Neural cell (in vitro differentiated cells): Measurements from ENCODE around the gene KCNS3. TPM values are rescaled to one million over a fixed set of nuclear protein-coding genes. Genes with fewer than 3 reads are reported as not detected.

Source experiments
- H2AFZ ChIP-seq: fragments of 200-600, 300-800 bp; sonication (generic), shearing (Covaris generic); 2 replicates; pipeline ENCODE4 v1.6.0; 2014; ENCODE audit warnings: low read depth, mild to moderate bottlenecking, antibody characterized with exemption, low read length, moderate library complexity
- H3F3A ChIP-seq: fragments of 200-600 bp; shearing (Covaris generic); 2 replicates; pipeline ENCODE4 v1.6.1; 2016; ENCODE audit warnings: mild to moderate bottlenecking, moderate library complexity, mixed read lengths, antibody characterized with exemption, low read length; ENCODE audit not compliant: insufficient read depth, poor library complexity, severe bottlenecking
- H3K27ac ChIP-seq: fragments of 200-600, 300-800 bp; sonication (generic), shearing (Covaris generic); 2 replicates; pipeline ENCODE4 v1.5.1; 2014; ENCODE audit warnings: mild to moderate bottlenecking, low read length, moderate library complexity
- H3K27me3 ChIP-seq: fragments of 300-800, 200-600 bp; sonication (generic), shearing (Covaris generic); 2 replicates; pipeline ENCODE4 v1.6.0; 2014; ENCODE audit warnings: mild to moderate bottlenecking, low read depth, low read length, moderate library complexity; ENCODE audit not compliant: insufficient read depth
- H3K36me3 ChIP-seq: fragments of 300-800, 200-600 bp; sonication (generic), shearing (Covaris generic); 2 replicates; pipeline ENCODE4 v1.5.1; 2014; ENCODE audit warnings: mild to moderate bottlenecking, antibody characterized with exemption, low read length, moderate library complexity; ENCODE audit not compliant: insufficient read depth
- H3K4me2 ChIP-seq: fragments of 300-800, 200-600 bp; sonication (generic), shearing (Covaris generic); 2 replicates; pipeline ENCODE4 v1.6.0; 2014; ENCODE audit warnings: mild to moderate bottlenecking, low read length
- H3K4me3 ChIP-seq: fragments of 300-800, 200-600 bp; sonication (generic), shearing (Covaris generic); 2 replicates; pipeline ENCODE4 v1.5.1; 2014; ENCODE audit warnings: mild to moderate bottlenecking, low read length, moderate library complexity
- H3K79me2 ChIP-seq: fragments of 200-600 bp; shearing (Covaris generic); replicated peaks from 2 replicates; pipeline ENCODE4 v1.6.0; 2014; ENCODE audit warnings: mild to moderate bottlenecking, low read length, moderate library complexity; ENCODE audit not compliant: insufficient read depth
- H3K9ac ChIP-seq: fragments of 300-800, 200-600 bp; sonication (generic), shearing (Covaris generic); 2 replicates; pipeline ENCODE4 v1.6.1; 2016; ENCODE audit warnings: mild to moderate bottlenecking, low read length, mixed read lengths
- H3K9me2 ChIP-seq: fragments of 200-600 bp; shearing (Covaris generic); 2 replicates; pipeline ENCODE4 v1.6.1; 2016; ENCODE audit warnings: mild to moderate bottlenecking, low read length, mixed read lengths; ENCODE audit not compliant: insufficient read depth
- H3K9me3 ChIP-seq: fragments of 200-600, 300-800 bp; sonication (generic), shearing (Covaris generic); 2 replicates; pipeline ENCODE4 v1.6.1; 2016; ENCODE audit warnings: mild to moderate bottlenecking, mixed run types, low read length, moderate library complexity, mixed read lengths
- H4K20me1 ChIP-seq: fragments of 200-600 bp; shearing (Covaris generic); 2 replicates; pipeline ENCODE4 v1.6.1; 2016; ENCODE audit warnings: mild to moderate bottlenecking, mixed run types; ENCODE audit not compliant: insufficient read depth
- EP300 ChIP-seq: fragments of 450-650 bp; conservative IDR thresholded peaks from 2 replicates; pipeline ENCODE4 v1.6.1; 2014; ENCODE audit warnings: antibody characterized with exemption, mild to moderate bottlenecking, moderate library complexity; ENCODE audit not compliant: poor library complexity, severe bottlenecking
- EZH2 ChIP-seq: fragments of 200-600, 300-800 bp; shearing (Covaris generic), sonication (generic); IDR thresholded peaks from 2 replicates; pipeline ENCODE4 v1.6.1; 2014; ENCODE audit warnings: antibody characterized with exemption, low read length, borderline replicate concordance, mild to moderate bottlenecking; ENCODE audit not compliant: insufficient read depth, poor library complexity, severe bottlenecking
- MXI1 ChIP-seq: fragments of 450-650 bp; conservative IDR thresholded peaks from 2 replicates; pipeline ENCODE4 v1.6.1; 2014; ENCODE audit warnings: antibody characterized with exemption, mild to moderate bottlenecking; ENCODE audit not compliant: poor library complexity, severe bottlenecking
- POLR2AphosphoS5 ChIP-seq: IDR thresholded peaks from 2 replicates; pipeline ENCODE4 v1.6.1; 2012
- RAD21 ChIP-seq: fragments of 450-650 bp; conservative IDR thresholded peaks from 2 replicates; pipeline ENCODE4 v1.6.1; 2014; ENCODE audit warnings: antibody characterized with exemption, mild to moderate bottlenecking, moderate library complexity
- SMC3 ChIP-seq: fragments of 450-650 bp; conservative IDR thresholded peaks from 2 replicates; pipeline ENCODE4 v1.6.1; 2014; ENCODE audit warnings: antibody characterized with exemption, mild to moderate bottlenecking, moderate library complexity; ENCODE audit not compliant: poor library complexity
- TAF1 ChIP-seq: IDR thresholded peaks from 2 replicates; pipeline ENCODE4 v1.6.1; 2012; ENCODE audit warnings: low read depth
- polyA plus RNA-seq: library from polyadenylated mRNA; depleted of rRNA; stranded (reverse); fragments of >200 nt; gene quantifications from 2 replicates; pipeline ENCODE4 v1.2.3, GENCODE V29; 2014
- TF ChIP-seq, protein P1 (sequence below): fragments of 450-650 bp; IDR thresholded peaks from 2 replicates; pipeline ENCODE4 v1.5.1; 2014; ENCODE audit warnings: antibody characterized with exemption, mild to moderate bottlenecking, moderate library complexity; ENCODE audit not compliant: poor library complexity, severe bottlenecking
- TF ChIP-seq, protein P2 (sequence below): IDR thresholded peaks from 2 replicates; pipeline ENCODE4 v1.6.1; 2012; ENCODE audit warnings: borderline replicate concordance

Gene KCNS3
- polyA plus RNA-seq, 1 donor from 2014 or later, result 0.15 TPM

DNA sequence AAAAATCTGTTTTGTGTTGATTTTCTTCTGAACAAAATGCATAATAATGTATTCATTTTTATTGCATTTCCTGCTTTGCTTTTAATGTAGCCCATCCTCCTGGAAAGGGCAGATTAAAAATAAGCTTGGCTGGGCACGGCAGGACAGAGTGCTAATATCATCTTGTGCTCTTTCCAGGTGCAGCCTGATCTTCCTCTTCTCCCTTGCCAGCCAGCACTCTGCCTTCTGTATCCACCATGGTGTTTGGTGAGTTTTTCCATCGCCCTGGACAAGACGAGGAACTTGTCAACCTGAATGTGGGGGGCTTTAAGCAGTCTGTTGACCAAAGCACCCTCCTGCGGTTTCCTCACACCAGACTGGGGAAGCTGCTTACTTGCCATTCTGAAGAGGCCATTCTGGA is 52.3 kb downstream of the KCNS3 start:
- H3F3A ChIP-seq, result no peaks in the 10 kb centered on the region

GRCh38 chr2:17933256-17933655 is 54.8 kb downstream of the KCNS3 start:
- no peaks in the 10 kb centered on the region for H3K9me3 ChIP-seq
- H2AFZ ChIP-seq, result no peak overlapping the region
- no peaks in the 10 kb centered on the region for H3K79me2 ChIP-seq
- no peaks in the 10 kb centered on the region for H3F3A ChIP-seq
- H3K9ac ChIP-seq, result no peak overlapping the region
- no peaks in the 10 kb centered on the region for H3K9me2 ChIP-seq
- H3K27ac ChIP-seq, result no peak overlapping the region
- no peak overlapping the region for H3K4me2 ChIP-seq
- H3K36me3 ChIP-seq, result no peaks in the 10 kb centered on the region
- H3K4me3 ChIP-seq, result no peak overlapping the region
- H3K27me3 ChIP-seq, result no peaks in the 10 kb centered on the region
- H4K20me1 ChIP-seq, result no peaks in the 10 kb centered on the region
- TF ChIP-seq, protein P1, sequence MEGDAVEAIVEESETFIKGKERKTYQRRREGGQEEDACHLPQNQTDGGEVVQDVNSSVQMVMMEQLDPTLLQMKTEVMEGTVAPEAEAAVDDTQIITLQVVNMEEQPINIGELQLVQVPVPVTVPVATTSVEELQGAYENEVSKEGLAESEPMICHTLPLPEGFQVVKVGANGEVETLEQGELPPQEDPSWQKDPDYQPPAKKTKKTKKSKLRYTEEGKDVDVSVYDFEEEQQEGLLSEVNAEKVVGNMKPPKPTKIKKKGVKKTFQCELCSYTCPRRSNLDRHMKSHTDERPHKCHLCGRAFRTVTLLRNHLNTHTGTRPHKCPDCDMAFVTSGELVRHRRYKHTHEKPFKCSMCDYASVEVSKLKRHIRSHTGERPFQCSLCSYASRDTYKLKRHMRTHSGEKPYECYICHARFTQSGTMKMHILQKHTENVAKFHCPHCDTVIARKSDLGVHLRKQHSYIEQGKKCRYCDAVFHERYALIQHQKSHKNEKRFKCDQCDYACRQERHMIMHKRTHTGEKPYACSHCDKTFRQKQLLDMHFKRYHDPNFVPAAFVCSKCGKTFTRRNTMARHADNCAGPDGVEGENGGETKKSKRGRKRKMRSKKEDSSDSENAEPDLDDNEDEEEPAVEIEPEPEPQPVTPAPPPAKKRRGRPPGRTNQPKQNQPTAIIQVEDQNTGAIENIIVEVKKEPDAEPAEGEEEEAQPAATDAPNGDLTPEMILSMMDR, result no peak
- TF ChIP-seq, protein P2, sequence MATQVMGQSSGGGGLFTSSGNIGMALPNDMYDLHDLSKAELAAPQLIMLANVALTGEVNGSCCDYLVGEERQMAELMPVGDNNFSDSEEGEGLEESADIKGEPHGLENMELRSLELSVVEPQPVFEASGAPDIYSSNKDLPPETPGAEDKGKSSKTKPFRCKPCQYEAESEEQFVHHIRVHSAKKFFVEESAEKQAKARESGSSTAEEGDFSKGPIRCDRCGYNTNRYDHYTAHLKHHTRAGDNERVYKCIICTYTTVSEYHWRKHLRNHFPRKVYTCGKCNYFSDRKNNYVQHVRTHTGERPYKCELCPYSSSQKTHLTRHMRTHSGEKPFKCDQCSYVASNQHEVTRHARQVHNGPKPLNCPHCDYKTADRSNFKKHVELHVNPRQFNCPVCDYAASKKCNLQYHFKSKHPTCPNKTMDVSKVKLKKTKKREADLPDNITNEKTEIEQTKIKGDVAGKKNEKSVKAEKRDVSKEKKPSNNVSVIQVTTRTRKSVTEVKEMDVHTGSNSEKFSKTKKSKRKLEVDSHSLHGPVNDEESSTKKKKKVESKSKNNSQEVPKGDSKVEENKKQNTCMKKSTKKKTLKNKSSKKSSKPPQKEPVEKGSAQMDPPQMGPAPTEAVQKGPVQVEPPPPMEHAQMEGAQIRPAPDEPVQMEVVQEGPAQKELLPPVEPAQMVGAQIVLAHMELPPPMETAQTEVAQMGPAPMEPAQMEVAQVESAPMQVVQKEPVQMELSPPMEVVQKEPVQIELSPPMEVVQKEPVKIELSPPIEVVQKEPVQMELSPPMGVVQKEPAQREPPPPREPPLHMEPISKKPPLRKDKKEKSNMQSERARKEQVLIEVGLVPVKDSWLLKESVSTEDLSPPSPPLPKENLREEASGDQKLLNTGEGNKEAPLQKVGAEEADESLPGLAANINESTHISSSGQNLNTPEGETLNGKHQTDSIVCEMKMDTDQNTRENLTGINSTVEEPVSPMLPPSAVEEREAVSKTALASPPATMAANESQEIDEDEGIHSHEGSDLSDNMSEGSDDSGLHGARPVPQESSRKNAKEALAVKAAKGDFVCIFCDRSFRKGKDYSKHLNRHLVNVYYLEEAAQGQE, result no peak
- no peak for TF ChIP-seq RAD21
- TF ChIP-seq EZH2, result no peak
- no peak for TF ChIP-seq EP300
- no peak for TF ChIP-seq SMC3
- TF ChIP-seq MXI1, result no peak
- no peak for TF ChIP-seq POLR2AphosphoS5
- TF ChIP-seq TAF1, result no peak

More for the DNA sequence above, 52.3 kb downstream of the KCNS3 start:
- H3K9me3 ChIP-seq, result no peaks in the 10 kb centered on the region
- no peaks in the 10 kb centered on the region for H3K36me3 ChIP-seq
- H3K4me2 ChIP-seq, result no peak overlapping the region
- H3K9ac ChIP-seq, result no peak overlapping the region
- no peaks in the 10 kb centered on the region for H3K79me2 ChIP-seq
- no peak overlapping the region for H2AFZ ChIP-seq
- no peaks in the 10 kb centered on the region for H3K9me2 ChIP-seq
- TF ChIP-seq MXI1 (no peak), EP300 (no peak), RAD21 (no peak), SMC3 (no peak), TAF1 (no peak), EZH2 (no peak), POLR2AphosphoS5 (no peak)
- TF ChIP-seq, protein P2, result no peak
- TF ChIP-seq, protein P1, result no peak
- H3K27ac ChIP-seq, result no peak overlapping the region
- H4K20me1 ChIP-seq, result no peaks in the 10 kb centered on the region
- H3K4me3 ChIP-seq, result no peak overlapping the region
- H3K27me3 ChIP-seq, result no peaks in the 10 kb centered on the region
